H1 (cell line): ENCODE data around the gene COQ10B. TPM values are rescaled to one million over a fixed set of nuclear protein-coding genes. Genes with fewer than 3 reads are reported as not detected.

Experiments used
- CTCF ChIA-PET: fragments of 300-600 bp; sonication (Branson Sonifier 250); formaldehyde crosslinking; loops from one replicate; lab custom pipeline; 2021; ENCODE audit not compliant: partially characterized antibody; lab: Charles Lee
- POLR2A ChIA-PET: fragments of 300-600 bp; sonication (Branson Sonifier 250); formaldehyde crosslinking; loops from one replicate; lab custom pipeline; 2021; ENCODE audit warnings: inconsistent platforms; ENCODE audit not compliant: partially characterized antibody; lab: Charles Lee
- DNase-seq, 2 experiments: peaks; one replicate each; pipeline versions ENCODE4 v3.0.0 to v3.0.0-alpha.2; 2010 to 2022; ENCODE audit warnings: low spot score in 2 of 2, low read depth in 1 of 2, mixed read lengths in 1 of 2
- FAIRE-seq: peaks from 2 replicates; lab custom pipeline; 2011; peaks lifted over from hg19 to GRCh38; lab: Jason Lieb, UNC
- H2AFZ ChIP-seq: 2 replicates; pipeline ENCODE4 v1.8.1; 2012; ENCODE audit warnings: low read length, inconsistent platforms
- H2AK5ac ChIP-seq: 2 replicates; pipeline ENCODE4 v1.6.1; 2013; ENCODE audit warnings: low read depth, low read length
- H2BK120ac ChIP-seq: replicated peaks from 2 replicates; pipeline ENCODE3; 2013; ENCODE audit warnings: low read depth, low read length, inconsistent platforms
- H2BK12ac ChIP-seq: 2 replicates; pipeline ENCODE4 v1.6.1; 2013; ENCODE audit warnings: low read depth, low read length
- H2BK15ac ChIP-seq: 2 replicates; pipeline ENCODE4 v1.6.1; 2013; ENCODE audit warnings: low read length
- H2BK20ac ChIP-seq: 2 replicates; pipeline ENCODE4 v1.6.1; 2013; ENCODE audit warnings: low read length
- H2BK5ac ChIP-seq: 2 replicates; pipeline ENCODE4 v1.6.1; 2013; ENCODE audit warnings: low read depth, low read length
- H3K14ac ChIP-seq: 2 replicates; pipeline ENCODE4 v1.6.1; 2013; ENCODE audit warnings: inconsistent platforms; ENCODE audit not compliant: insufficient read length
- H3K18ac ChIP-seq: 2 replicates; pipeline ENCODE4 v1.6.1; 2013; ENCODE audit warnings: low read length; ENCODE audit errors: extremely low read depth
- H3K23ac ChIP-seq: 2 replicates; pipeline ENCODE4 v1.6.1; 2013; ENCODE audit warnings: inconsistent platforms; ENCODE audit not compliant: insufficient read length
- H3K23me2 ChIP-seq: 2 replicates; pipeline ENCODE4 v1.6.1; 2013; ENCODE audit warnings: low read depth, low read length
- H3K27ac ChIP-seq: 2 replicates; pipeline ENCODE4 v1.6.1; 2011; ENCODE audit warnings: low read depth, low read length, inconsistent platforms
- H3K27me3 ChIP-seq, 4 experiments: replicated peaks in 1 of 4; 1 replicate in 1 of 4; 2 replicates in 3 of 4; pipeline versions ENCODE4 v1.6.1 to v1.8.1; 2011 to 2013; ENCODE audit warnings: low read length in 3 of 4, mild to moderate bottlenecking in 3 of 4, inconsistent platforms in 2 of 4, mixed read lengths in 2 of 4, moderate library complexity in 1 of 4; ENCODE audit not compliant: control insufficient read depth in 3 of 4, insufficient read depth in 3 of 4; ENCODE audit errors: extremely low read depth in 1 of 4
- H3K36me3 ChIP-seq, 4 experiments: 2 replicates each; pipeline versions ENCODE4 v1.6.1 to v1.8.1; 2011 to 2013; ENCODE audit warnings: mild to moderate bottlenecking in 4 of 4, low read length in 3 of 4, moderate library complexity in 2 of 4, control low read depth in 1 of 4, inconsistent platforms in 1 of 4; ENCODE audit not compliant: insufficient read depth in 4 of 4, control insufficient read depth in 2 of 4
- H3K4ac ChIP-seq: replicated peaks from 2 replicates; pipeline ENCODE3; 2013; ENCODE audit warnings: low read length, low read depth, mixed read lengths, inconsistent platforms; ENCODE audit not compliant: insufficient read length
- H3K4me1 ChIP-seq, 4 experiments: replicated peaks in 1 of 4; 1 replicate in 1 of 4; 2 replicates in 3 of 4; pipeline versions ENCODE4 v1.6.1 to v1.8.1; 2011 to 2013; ENCODE audit warnings: low read length in 3 of 4, inconsistent platforms in 2 of 4, mixed read lengths in 1 of 4; ENCODE audit not compliant: insufficient read depth in 4 of 4, control insufficient read depth in 3 of 4
- H3K4me2 ChIP-seq, 2 experiments: 2 replicates each; pipeline versions ENCODE4 v1.6.1 to v1.8.1; 2011 to 2013; ENCODE audit warnings: low read depth in 2 of 2, low read length in 2 of 2, control low read depth in 1 of 2, inconsistent platforms in 1 of 2, mild to moderate bottlenecking in 1 of 2; ENCODE audit not compliant: insufficient read depth in 1 of 2
- H3K4me3 ChIP-seq, 4 experiments: fragments of 200-600, 300-600 bp in 1 of 4; sonication (generic), shearing (Covaris generic), sonication (Bioruptor Twin) in 1 of 4; 2 replicates each; pipeline versions ENCODE4 v1.5.1 to v1.8.1; 2011 to 2016; ENCODE audit warnings: low read length in 4 of 4, low read depth in 3 of 4, control low read depth in 2 of 4, inconsistent platforms in 2 of 4, mild to moderate bottlenecking in 2 of 4, mixed read lengths in 1 of 4, moderate library complexity in 1 of 4; ENCODE audit not compliant: insufficient read depth in 2 of 4; ENCODE audit errors: extremely low read depth in 1 of 4
- H3K56ac ChIP-seq: replicated peaks from 2 replicates; pipeline ENCODE3; 2013; ENCODE audit warnings: low read depth, mild to moderate bottlenecking, mixed read lengths, low read length, inconsistent platforms; ENCODE audit not compliant: insufficient read length
- H3K79me1 ChIP-seq: 2 replicates; pipeline ENCODE4 v1.6.1; 2013; ENCODE audit warnings: low read depth, low read length, control low read depth
- H3K79me2 ChIP-seq, 2 experiments: 2 replicates each; pipeline versions ENCODE4 v1.6.1 to v1.8.1; 2012 to 2013; ENCODE audit warnings: low read length in 2 of 2, mild to moderate bottlenecking in 2 of 2, inconsistent platforms in 1 of 2; ENCODE audit not compliant: insufficient read depth in 2 of 2, control insufficient read depth in 1 of 2
- H3K9ac ChIP-seq, 4 experiments: replicated peaks in 1 of 4; 1 replicate in 1 of 4; 2 replicates in 3 of 4; pipeline versions ENCODE4 v1.6.1 to v1.8.1; 2011 to 2013; ENCODE audit warnings: low read depth in 3 of 4, low read length in 3 of 4, control low read depth in 2 of 4, mild to moderate bottlenecking in 2 of 4, moderate library complexity in 2 of 4, inconsistent platforms in 1 of 4; ENCODE audit errors: extremely low read depth in 1 of 4
- H3K9me3 ChIP-seq, 2 experiments: 2 replicates each; pipeline versions ENCODE4 v1.6.1 to v1.8.1; 2012 to 2013; ENCODE audit warnings: mild to moderate bottlenecking in 2 of 2, moderate library complexity in 2 of 2, control low read depth in 1 of 2, inconsistent platforms in 1 of 2, low read depth in 1 of 2, low read length in 1 of 2, mixed read lengths in 1 of 2; ENCODE audit not compliant: insufficient read depth in 2 of 2
- H4K20me1 ChIP-seq, 2 experiments: replicated peaks in 1 of 2; 2 replicates each; pipeline versions ENCODE3 to v1.8.1; 2011 to 2013; ENCODE audit warnings: inconsistent platforms in 2 of 2, low read length in 2 of 2, mild to moderate bottlenecking in 1 of 2; ENCODE audit not compliant: insufficient read depth in 2 of 2, control insufficient read depth in 1 of 2
- H4K5ac ChIP-seq: 2 replicates; pipeline ENCODE4 v1.6.1; 2013; ENCODE audit warnings: low read length, low read depth, mixed read lengths, inconsistent platforms; ENCODE audit not compliant: insufficient read length
- H4K8ac ChIP-seq: 2 replicates; pipeline ENCODE4 v1.8.0; 2013; ENCODE audit warnings: mild to moderate bottlenecking, moderate library complexity, low read length, inconsistent platforms; ENCODE audit not compliant: insufficient read depth; ENCODE audit errors: extremely low read depth
- H4K91ac ChIP-seq: replicated peaks from 2 replicates; pipeline ENCODE3; 2013; ENCODE audit warnings: low read length, mixed read lengths, inconsistent platforms; ENCODE audit not compliant: insufficient read length
- CEBPB ChIP-seq: IDR thresholded peaks from 2 replicates; pipeline ENCODE4 v1.6.1; 2012; ENCODE audit warnings: low read depth, low read length
- CTCF ChIP-seq, 3 experiments: IDR thresholded peaks; 1 replicate in 2 of 3; 2 replicates in 1 of 3; pipeline versions ENCODE4 v1.5.1 to v1.6.1; 2011; ENCODE audit warnings: low read length in 3 of 3, mild to moderate bottlenecking in 3 of 3, inconsistent platforms in 2 of 3, low read depth in 1 of 3, moderate library complexity in 1 of 3; ENCODE audit not compliant: insufficient read depth in 1 of 3; ENCODE audit errors: control extremely low read depth in 1 of 3
- SIN3A ChIP-seq, 2 experiments: IDR thresholded peaks in 1 of 2; conservative IDR thresholded peaks in 1 of 2; 2 replicates each; pipeline ENCODE4 v1.6.1; 2011 to 2012; ENCODE audit warnings: low read length in 2 of 2, improper control_type of control experiment in 1 of 2, low read depth in 1 of 2, mild to moderate bottlenecking in 1 of 2
- WGBS, 2 experiments: shearing (Covaris generic) in 1 of 2; methylation state at CpG; one replicate each; pipeline versions ENCODE4 v1.1.6 to v1.1.7; 2013 to 2015; ENCODE audit warnings: low lambda C conversion rate in 2 of 2, mixed read lengths in 2 of 2, inconsistent platforms in 1 of 2, low coverage in 1 of 2, missing lambda C conversion rate in 1 of 2; ENCODE audit not compliant: insufficient replicate concordance in 2 of 2, insufficient coverage in 1 of 2, insufficient read length in 1 of 2; ENCODE audit errors: extremely low coverage in 1 of 2, missing lambda C conversion rate in 1 of 2; 5-methylcytosine and 5-hydroxymethylcytosine counted together
- polyA plus RNA-seq, 7 experiments: library from polyadenylated mRNA; depleted of rRNA in 3 of 7; stranded (reverse) in 5 of 7; unstranded in 2 of 7; fragments of >200 nt in 5 of 7; fragments of 200-250 nt in 2 of 7; gene quantifications; 1 replicate in 5 of 7; 2 replicates in 1 of 7; 4 replicates in 1 of 7; pipeline versions ENCODE4 v1.2.1 to v1.2.3, GENCODE V29; 2011 to 2013; ENCODE audit warnings: missing spikeins in 2 of 7, mixed read lengths in 2 of 7
- total RNA-seq: library from RNA; stranded (reverse); fragmentation: NEBNext Ultra II Directional; extraction: Animal tissue kit (Norgen Biotek cat#: 25700); gene quantifications from 2 replicates; pipeline ENCODE4 v1.2.1, GENCODE V29; 2021

COQ10B gene
- total and polyA plus RNA-seq, 2 of the 8 experiments (the other 6 are each of a cell fraction or from before 2014, with no cell fraction given), result 1.9 to 17.3 TPM

- Histone ChIP-seq H3K4me2 (peak overlapping the region; percentile 61 to 66), H3K14ac (no peak overlapping the region), H3K4ac (peak overlapping the region; percentile 94), H3K4me3 (peak overlapping the region; percentile 85 to 94 (median 90)), H3K79me2 (peaks cover 47 to 82% of the 10 kb centered on the region in 2 experiments), H3K27ac (peak overlapping the region; percentile 92), H2BK5ac (peak overlapping the region; percentile 93), H3K23me2 (peaks cover 4% of the 10 kb centered on the region; the same call in 1 of the 2 replicates), H3K36me3 (peaks cover 15 to 72% (median 38%) of the 10 kb centered on the region in 4 experiments), H3K4me1 (peaks cover 2 to 7% (median 4%) of the 10 kb centered on the region in 4 experiments; a peak in 5 of 7 replicates), H4K91ac (peak overlapping the region; percentile 66), H3K9me3 (no peaks in the 10 kb centered on the region), H2BK120ac (no peak overlapping the region), H3K79me1 (no peaks in the 10 kb centered on the region), H2BK15ac (no peak overlapping the region), H3K27me3 (no peaks in the 10 kb centered on the region), H3K56ac (peak overlapping the region; percentile 60), H4K8ac (peak overlapping the region; percentile 94; the same call in 1 of the 2 replicates), H2BK12ac (no peak overlapping the region; the same call in 1 of the 2 replicates)
- no peak for FAIRE-seq
- ChIA-PET POLR2A (interaction anchor here (0.6 to 15.2 kb wide), 25 partner anchors 7 to 286 kb away, joined by 3 to 270 read pairs (median 8); partner anchors contain the start of genes COQ10B, MARS2, MOB4 and RFTN2), CTCF (interaction anchor here (1.1 to 1.6 kb wide), 5 partner anchors 9 to 115 kb away, joined by 3 to 5 read pairs (median 4); no protein-coding TSS in a partner anchor)
- DNase-seq, result no peak
- TF ChIP-seq SIN3A (conservative IDR thresholded peaks at IDR 0.05 in 1 of 2, IDR thresholded peaks at IDR 0.05 in 1 of 2; ENCODE audit: low read depth in 1 of 2, low read length in 2 of 2), result peak in 1 of 2 experiments; percentile 20; a peak in 1 of 4 replicates
- TF ChIP-seq CEBPB, result no peak
- 0 out of 4 replicates have a peak, but pooled peaks of 1 of the 3 experiments have one; percentile 2 for TF ChIP-seq CTCF (IDR thresholded peaks at IDR 0.05; ENCODE audit: control extremely low read depth in 1 of 3, insufficient read depth in 1 of 3, low read depth in 1 of 3, low read length in 3 of 3)
- TF ChIP-seq, all 59 proteins: peak for 2
- Histone ChIP-seq H2BK20ac (no peak overlapping the region), H2AFZ (no peak overlapping the region), H3K18ac (peak overlapping the region; percentile 86), H4K20me1 (peaks cover 11 to 20% of the 10 kb centered on the region in 2 experiments), H3K23ac (no peak overlapping the region), H4K5ac (peak overlapping the region; percentile 75), H2AK5ac (0 out of 2 replicates have a peak overlapping the region, but pooled peaks have one; percentile 67), H3K9ac (peak overlapping the region; percentile 80 to 99 (median 87))
- 4% methylated on average over 24 of the region's 30 CpGs; no CpG with 5 or more reads in 1 of the 2 experiments for WGBS, 2 experiments
Observed at GRCh38 chr2:197500503-197501131, 47.3 kb downstream of the COQ10B start.
